Lower leg skin (tissue), 4 donors: Measurements from ENCODE around the gene TRIM25. TPM values are rescaled to one million over a fixed set of nuclear protein-coding genes. Genes with fewer than 3 reads are reported as not detected.

Experiments used
- DNase-seq, 2 donors: peaks; one replicate each; pipeline ENCODE4 v3.0.0-alpha.2; 2019; ENCODE audit warnings: low spot score in 2 of 2
- H3K4me3 ChIP-seq: fragments of 200-600 bp; sonication (generic); 2 replicates; pipeline ENCODE4 v1.5.1; 2017; ENCODE audit warnings: mild to moderate bottlenecking, low read depth; ENCODE audit not compliant: poor library complexity, severe bottlenecking
- POLR2A ChIP-seq, 2 donors: fragments of 450-650 bp; IDR thresholded peaks; one replicate each; pipeline ENCODE4 v1.6.1; 2016 to 2017; ENCODE audit warnings: antibody characterized with exemption in 2 of 2, mild to moderate bottlenecking in 1 of 2, moderate library complexity in 1 of 2
- WGBS, 2 donors: methylation state at CpG; one replicate each; pipeline ENCODE4 v1.1.5; 2018; 5-methylcytosine and 5-hydroxymethylcytosine counted together
- intact Hi-C: fragments of 100-400 bp; cut with DNase I; formaldehyde crosslinking; loops from one replicate; pipeline ENCODE4 v1.15.0; 2023; ENCODE audit warnings: low total_unique reads
- total RNA-seq, 4 donors: library from RNA; depleted of rRNA; stranded (reverse); fragments of >200 nt; gene quantifications; one replicate each; pipeline ENCODE4 v1.1.0, GENCODE V29; 2016
- TF ChIP-seq, protein P1 (sequence below), 3 donors: fragments of 450-650 bp; IDR thresholded peaks; one replicate each; pipeline ENCODE4 v1.5.1; 2016; ENCODE audit warnings: antibody characterized with exemption in 3 of 3, mild to moderate bottlenecking in 3 of 3, moderate library complexity in 2 of 3

TRIM25 gene
- total RNA-seq, 4 donors from 2014 or later = 28.5 to 37.9 (median 34.5) TPM

GRCh38 chr17:56890906-56891674, 22.8 kb downstream of the TRIM25 start:
- no peak for DNase-seq
- no peak overlapping the region for H3K4me3 ChIP-seq
- intact Hi-C loops = no loop called here
- 57 to 60% methylated on average over 7 of the region's 7 CpGs for WGBS, 2 donors
- TF ChIP-seq POLR2A (IDR thresholded peaks at IDR 0.05) = no peak
- TF ChIP-seq, protein P1, sequence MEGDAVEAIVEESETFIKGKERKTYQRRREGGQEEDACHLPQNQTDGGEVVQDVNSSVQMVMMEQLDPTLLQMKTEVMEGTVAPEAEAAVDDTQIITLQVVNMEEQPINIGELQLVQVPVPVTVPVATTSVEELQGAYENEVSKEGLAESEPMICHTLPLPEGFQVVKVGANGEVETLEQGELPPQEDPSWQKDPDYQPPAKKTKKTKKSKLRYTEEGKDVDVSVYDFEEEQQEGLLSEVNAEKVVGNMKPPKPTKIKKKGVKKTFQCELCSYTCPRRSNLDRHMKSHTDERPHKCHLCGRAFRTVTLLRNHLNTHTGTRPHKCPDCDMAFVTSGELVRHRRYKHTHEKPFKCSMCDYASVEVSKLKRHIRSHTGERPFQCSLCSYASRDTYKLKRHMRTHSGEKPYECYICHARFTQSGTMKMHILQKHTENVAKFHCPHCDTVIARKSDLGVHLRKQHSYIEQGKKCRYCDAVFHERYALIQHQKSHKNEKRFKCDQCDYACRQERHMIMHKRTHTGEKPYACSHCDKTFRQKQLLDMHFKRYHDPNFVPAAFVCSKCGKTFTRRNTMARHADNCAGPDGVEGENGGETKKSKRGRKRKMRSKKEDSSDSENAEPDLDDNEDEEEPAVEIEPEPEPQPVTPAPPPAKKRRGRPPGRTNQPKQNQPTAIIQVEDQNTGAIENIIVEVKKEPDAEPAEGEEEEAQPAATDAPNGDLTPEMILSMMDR (IDR thresholded peaks at IDR 0.05) = no peak

- TF ChIP-seq, protein P1 (IDR thresholded peaks at IDR 0.05) = no peak
- no peak for TF ChIP-seq POLR2A (IDR thresholded peaks at IDR 0.05)
- no peak for DNase-seq
- intact Hi-C loops = no loop called here
- H3K4me3 ChIP-seq = no peak overlapping the region
- 90 to 91% methylated on average over 5 to 6 of the region's 6 CpGs for WGBS, 2 donors
These were observed 23.5 kb downstream of the TRIM25 start for GRCh38 chr17:56890390-56890789.

- intact Hi-C loops = no loop called here
- 94% methylated on average over 9 of the region's 9 CpGs for WGBS, 2 donors
These were observed 26.0 kb downstream of the TRIM25 start for GRCh38 chr17:56887552-56888467.

GRCh38 chr17:56887105-56887504, 26.7 kb downstream of the TRIM25 start:
- intact Hi-C loops = no loop called here
- TF ChIP-seq, protein P1 (IDR thresholded peaks at IDR 0.05) = no peak
- TF ChIP-seq POLR2A (IDR thresholded peaks at IDR 0.05) = no peak
- H3K4me3 ChIP-seq = no peak overlapping the region
- no peak for DNase-seq
- 93 to 96% methylated on average over 5 of the region's 5 CpGs for WGBS, 2 donors

More at GRCh38 chr17:56887552-56888467, 26.0 kb downstream of the TRIM25 start:
- H3K4me3 ChIP-seq = no peak overlapping the region
- TF ChIP-seq, protein P1 (IDR thresholded peaks at IDR 0.05) = no peak
- TF ChIP-seq POLR2A (IDR thresholded peaks at IDR 0.05) = no peak
- peak in 1 of 2 donors; percentile 45 for DNase-seq

- intact Hi-C loops = no loop called here
- peak in 1 of 2 donors; percentile 54 for DNase-seq
- H3K4me3 ChIP-seq = no peak overlapping the region
- WGBS, 2 donors = 60 to 73% methylated on average over 2 of the region's 2 CpGs
- no peak for TF ChIP-seq POLR2A (IDR thresholded peaks at IDR 0.05)
- TF ChIP-seq, protein P1 (IDR thresholded peaks at IDR 0.05) = no peak
These were observed 27.5 kb downstream of the TRIM25 start for GRCh38 chr17:56886288-56886731.
